K562 (cell line): Measurements from ENCODE around the gene FRMD3. TPM values are rescaled to one million over a fixed set of nuclear protein-coding genes. Genes with fewer than 3 reads are reported as not detected.

Experiments used
- ATAC-seq: fragments of 200-7000 bp; cut with Tn5 transposase; 3 replicates; pipeline ENCODE4 v1.9.1; 2020; ENCODE audit warnings: moderate library complexity
- BruUV-seq: library from RNA; stranded (reverse); fragments of 400-500 nt; replicated peaks from 2 replicates; lab custom pipeline; 2021; lab: Mats Ljungman, UMichigan
- CTCF ChIA-PET: fragments of 300-600 bp; formaldehyde crosslinking; extraction: SDS; loops from one replicate; lab custom pipeline; 2021; ENCODE audit warnings: low intra/inter-chr PET ratio; lab: Yijun Ruan, JAX
- POLR2A ChIA-PET: fragments of 300-600, 350-650 bp; sonication (Branson Sonifier 250); formaldehyde crosslinking; extraction: SDS; loops from one replicate; lab custom pipeline; 2021; ENCODE audit warnings: antibody characterized with exemption, inconsistent platforms; lab: Yijun Ruan, JAX
- DNase-seq, 4 experiments: peaks; one replicate each; pipeline versions ENCODE4 v3.0.0 to v3.0.0-alpha.2; 2011 to 2018; ENCODE audit warnings: low spot score in 3 of 4, mixed read lengths in 3 of 4; ENCODE audit errors: extremely low read depth in 1 of 4
- FAIRE-seq: peaks from 2 replicates; lab custom pipeline; 2011; peaks lifted over from hg19 to GRCh38; lab: Jason Lieb, UNC
- H2AFZ ChIP-seq: 2 replicates; pipeline ENCODE4 v1.6.0; 2011; ENCODE audit warnings: low read depth, low read length, control low read depth, inconsistent platforms
- H3K27ac ChIP-seq: fragments of 200-600 bp; 3 replicates; pipeline ENCODE4 v1.8.0; 2011; ENCODE audit warnings: low read depth, mild to moderate bottlenecking, control low read depth, inconsistent platforms, low read length, moderate library complexity, mixed read lengths; ENCODE audit errors: extremely low read depth
- H3K27me3 ChIP-seq, 2 experiments: fragments of 300-600 bp in 1 of 2; 2 replicates in 1 of 2; 3 replicates in 1 of 2; pipeline versions ENCODE4 v1.6.0 to v1.8.0; 2011; ENCODE audit warnings: inconsistent platforms in 2 of 2, low read length in 2 of 2, mild to moderate bottlenecking in 1 of 2, mixed read lengths in 1 of 2, moderate library complexity in 1 of 2; ENCODE audit not compliant: control insufficient read depth in 2 of 2, insufficient read depth in 2 of 2
- H3K36me3 ChIP-seq: fragments of 300-600 bp; 3 replicates; pipeline ENCODE4 v1.8.0; 2011; ENCODE audit warnings: mild to moderate bottlenecking, low read length, inconsistent platforms; ENCODE audit not compliant: control insufficient read depth, insufficient read depth
- H3K4me1 ChIP-seq, 2 experiments: fragments of 200-600 bp in 1 of 2; replicated peaks in 1 of 2; 2 replicates in 1 of 2; 3 replicates in 1 of 2; pipeline versions ENCODE4 v1.5.1 to v1.8.0; 2011; ENCODE audit warnings: inconsistent platforms in 2 of 2, low read length in 2 of 2, mild to moderate bottlenecking in 1 of 2, mixed read lengths in 1 of 2, moderate library complexity in 1 of 2; ENCODE audit not compliant: control insufficient read depth in 2 of 2, insufficient read depth in 2 of 2
- H3K4me2 ChIP-seq: 2 replicates; pipeline ENCODE4 v1.6.1; 2011; ENCODE audit warnings: low read length, control low read depth, inconsistent platforms, mixed read lengths; ENCODE audit not compliant: insufficient read depth
- H3K4me3 ChIP-seq: fragments of 200-600 bp; sonication (generic), shearing (Covaris generic); 2 replicates; pipeline ENCODE4 v1.5.1; 2016; ENCODE audit warnings: control low read depth, inconsistent platforms
- H3K79me2 ChIP-seq: fragments of 200-600 bp; 3 replicates; pipeline ENCODE4 v1.8.0; 2011; ENCODE audit warnings: low read length, inconsistent platforms; ENCODE audit not compliant: control insufficient read depth, insufficient read depth
- H3K9ac ChIP-seq, 2 experiments: 2 replicates each; pipeline versions ENCODE4 v1.6.0 to v1.6.1; 2011; ENCODE audit warnings: low read depth in 2 of 2, low read length in 2 of 2, control low read depth in 1 of 2, inconsistent platforms in 1 of 2, mild to moderate bottlenecking in 1 of 2, mixed read lengths in 1 of 2; ENCODE audit not compliant: insufficient read depth in 1 of 2
- H3K9me1 ChIP-seq: one replicate; pipeline ENCODE4 v1.6.0; 2011; ENCODE audit warnings: inconsistent platforms, mild to moderate bottlenecking, low read length, moderate library complexity; ENCODE audit not compliant: control insufficient read depth, insufficient read depth
- H3K9me3 ChIP-seq: replicated peaks from 2 replicates; pipeline ENCODE4 v1.5.1; 2011; ENCODE audit warnings: low read depth, low read length, inconsistent platforms; ENCODE audit not compliant: control insufficient read depth, insufficient read depth
- H4K20me1 ChIP-seq: replicated peaks from 2 replicates; pipeline ENCODE4 v1.6.1; 2011; ENCODE audit warnings: low read length, inconsistent platforms, mixed read lengths; ENCODE audit not compliant: control insufficient read depth, insufficient read depth
- COPS2 ChIP-seq: fragments of 450-650 bp; conservative IDR thresholded peaks from 2 replicates; pipeline ENCODE4 v1.6.1; 2016; ENCODE audit warnings: mild to moderate bottlenecking, moderate library complexity
- CUX1 ChIP-seq: fragments of 200-800 bp; sonication (Bioruptor generic); IDR thresholded peaks from 2 replicates; pipeline ENCODE4 v1.6.1; 2016; ENCODE audit warnings: missing genetic modification characterization, missing compliant biosample characterization
- DMBX1 ChIP-seq: fragments of 250-450 bp; sonication (Bioruptor Pico); IDR thresholded peaks from 2 replicates; pipeline ENCODE4 v1.8.0; 2022; ENCODE audit warnings: inconsistent platforms, mild to moderate bottlenecking, moderate library complexity, borderline replicate concordance
- E2F3 ChIP-seq: fragments of 250-450 bp; sonication (Bioruptor Pico); IDR thresholded peaks from 2 replicates; pipeline ENCODE4 v1.4.0; 2020; ENCODE audit warnings: mild to moderate bottlenecking
- FOXK1 ChIP-seq: sonication (generic); formaldehyde crosslinking; IDR thresholded peaks from 2 replicates; pipeline ENCODE4 v1.8.0; 2022; ENCODE audit warnings: missing genetic modification reagents, mild to moderate bottlenecking, borderline replicate concordance
- HDAC1 ChIP-seq, 2 experiments: fragments of 450-650 bp; IDR thresholded peaks; 2 replicates each; pipeline ENCODE4 v1.6.1; 2016 to 2017; ENCODE audit warnings: inconsistent platforms in 1 of 2, mild to moderate bottlenecking in 1 of 2, moderate library complexity in 1 of 2
- MED1 ChIP-seq: sonication (generic); formaldehyde crosslinking; IDR thresholded peaks from 2 replicates; pipeline ENCODE4 v1.8.1; 2023; ENCODE audit warnings: missing genetic modification reagents, borderline replicate concordance
- U2AF2 ChIP-seq: fragments of 200-400 bp; formaldehyde crosslinking; optimal IDR thresholded peaks from 2 replicates; pipeline ENCODE3; 2017; ENCODE audit warnings: low read depth, mild to moderate bottlenecking, low read length
- YY1 ChIP-seq, 3 experiments: IDR thresholded peaks; 2 replicates each; pipeline ENCODE4 v1.6.1; 2011; ENCODE audit warnings: low read length in 2 of 3, mild to moderate bottlenecking in 2 of 3, moderate library complexity in 2 of 3, borderline replicate concordance in 1 of 3, control low read depth in 1 of 3, low read depth in 1 of 3; ENCODE audit not compliant: insufficient read depth in 3 of 3, insufficient replicate concordance in 2 of 3, control insufficient read depth in 1 of 3, insufficient read length in 1 of 3; ENCODE audit errors: extremely low read depth in 1 of 3
- ZBTB8A ChIP-seq: fragments of 450-650 bp; IDR thresholded peaks from 2 replicates; pipeline ENCODE4 v1.6.1; 2018; ENCODE audit warnings: mild to moderate bottlenecking, moderate library complexity; ENCODE audit not compliant: partially characterized antibody
- ZFP36 ChIP-seq: fragments of 150-350 bp; IDR thresholded peaks from 2 replicates; pipeline ENCODE4 v1.6.1; 2018; ENCODE audit warnings: low read length, low read depth; ENCODE audit not compliant: partially characterized antibody
- ZNF140 ChIP-seq: fragments of 250-450 bp; sonication (Bioruptor Pico); IDR thresholded peaks from 2 replicates; pipeline ENCODE4 v1.8.0; 2021; ENCODE audit warnings: moderate library complexity, mild to moderate bottlenecking, inconsistent platforms
- WGBS: fragments of 100-300 bp; shearing (Covaris generic); methylation state at CpG from one replicate; pipeline ENCODE4 v1.1.6; 2016; ENCODE audit warnings: low coverage, mixed read lengths; ENCODE audit not compliant: insufficient coverage; ENCODE audit errors: missing lambda C conversion rate; 5-methylcytosine and 5-hydroxymethylcytosine counted together
- in situ Hi-C: fragments of 300-500 bp; cut with MboI; formaldehyde crosslinking; loops from 4 replicates; pipeline ENCODE4 v1.15.0; 2018; ENCODE audit warnings: inconsistent platforms, mixed read lengths
- intact Hi-C: fragments of 100-400 bp; cut with micrococcal nuclease; formaldehyde crosslinking; loops from 2 replicates; pipeline ENCODE4 v1.14.2; 2022
- polyA plus RNA-seq, 8 experiments: library from polyadenylated mRNA; depleted of rRNA in 4 of 8; stranded (reverse) in 5 of 8; unstranded in 3 of 8; fragments of >200 nt; fragmentation: Nextera tagmentation in 2 of 8; fragmentation: Illumina TruSeq in 1 of 8; extraction: Ambion mirVana in 2 of 8; extraction: Trizol in 1 of 8; gene quantifications; 2 replicates each; pipeline versions ENCODE4 v1.2.1 to v1.2.3, GENCODE V29; 2011 to 2014; ENCODE audit warnings: inconsistent platforms in 1 of 8, missing spikeins in 1 of 8
- total RNA-seq, 7 experiments: library from RNA; depleted of rRNA in 6 of 7; stranded (reverse); fragments of >200 nt in 6 of 7; fragmentation: Illumina TruSeq in 2 of 7; extraction: Trizol in 2 of 7; gene quantifications; 2 replicates each; pipeline versions ENCODE4 v1.2.1 to v1.2.3, GENCODE V29; 2011 to 2021; ENCODE audit warnings: low replicate concordance in 1 of 7

Gene FRMD3
- total and polyA plus RNA-seq, 9 of the 15 experiments (the other 6 are each of a cell fraction or from before 2014, with no cell fraction given): 0.09 to 0.51 (median 0.21) TPM

- no peak overlapping the region for H3K9ac ChIP-seq
- no peak overlapping the region for H3K27ac ChIP-seq
- intact Hi-C loops (no loop called here), in situ Hi-C loops (no loop called here)
- no peaks in the 10 kb centered on the region for H3K79me2 ChIP-seq
- TF ChIP-seq ZBTB8A: no peak
- no peak for TF ChIP-seq E2F3 (CRISPR knock-in tag)
- no peak for TF ChIP-seq U2AF2
- no peak for TF ChIP-seq COPS2
- ChIA-PET POLR2A (no interaction called here), CTCF (no interaction called here)
- no peaks in the 10 kb centered on the region for H3K27me3 ChIP-seq
- ATAC-seq: no peak
- no peak overlapping the region for H2AFZ ChIP-seq
- no peaks in the 10 kb centered on the region for H3K4me1 ChIP-seq
- WGBS: 0% methylated on average over 1 of the region's 1 CpG
- no peaks in the 10 kb centered on the region for H4K20me1 ChIP-seq
- H3K9me3 ChIP-seq: no peaks in the 10 kb centered on the region
- H3K4me2 ChIP-seq: no peak overlapping the region
- no peaks in the 10 kb centered on the region for H3K9me1 ChIP-seq
- BruUV-seq: no TSS peak
- FAIRE-seq: no peak
- no peak for DNase-seq
- H3K4me3 ChIP-seq: no peak overlapping the region
- no peaks in the 10 kb centered on the region for H3K36me3 ChIP-seq
Observed at GRCh38 chr9:83570359-83570758, 32.2 kb upstream of the FRMD3 start.

- no peak overlapping the region for H3K9ac ChIP-seq
- POLR2A ChIA-PET: no interaction called here
- BruUV-seq: no TSS peak
- H3K79me2 ChIP-seq: no peaks in the 10 kb centered on the region
- H3K9me3 ChIP-seq: no peaks in the 10 kb centered on the region
- FAIRE-seq (no peak), ATAC-seq (no peak), DNase-seq (no peak)
- WGBS: 0% methylated on average over 2 of the region's 2 CpGs
- no peak overlapping the region for H3K27ac ChIP-seq
- no peak overlapping the region for H3K4me2 ChIP-seq
- CTCF ChIA-PET: no interaction called here
- no peak overlapping the region for H2AFZ ChIP-seq
- H4K20me1 ChIP-seq: no peaks in the 10 kb centered on the region
- no peaks in the 10 kb centered on the region for H3K9me1 ChIP-seq
- in situ Hi-C loops: no loop called here
- H3K27me3 ChIP-seq: no peaks in the 10 kb centered on the region
- intact Hi-C loops: no loop called here
- H3K36me3 ChIP-seq: no peaks in the 10 kb centered on the region
- H3K4me3 ChIP-seq: no peak overlapping the region
- no peaks in the 10 kb centered on the region for H3K4me1 ChIP-seq
- TF ChIP-seq HDAC1 (IDR thresholded peaks at IDR 0.05): no peak
- no peak for TF ChIP-seq MED1 (CRISPR knock-in tag)
- TF ChIP-seq ZFP36: no peak
- TF ChIP-seq YY1 (IDR thresholded peaks at IDR 0.05; ENCODE audit: borderline replicate concordance in 1 of 3, control insufficient read depth in 1 of 3, extremely low read depth in 1 of 3, insufficient read depth in 3 of 3, insufficient read length in 1 of 3, insufficient replicate concordance in 2 of 3, low read depth in 1 of 3, low read length in 2 of 3): no peak
- no peak for TF ChIP-seq ZNF140 (CRISPR knock-in tag)
- no peak for TF ChIP-seq FOXK1 (CRISPR knock-in tag)
- TF ChIP-seq CUX1 (CRISPR knock-in tag): no peak
- no peak for TF ChIP-seq DMBX1 (CRISPR knock-in tag)
Observed at GRCh38 chr9:83569326-83569725, 31.1 kb upstream of the FRMD3 start.
